GM21825 (cell line): ENCODE measurements around the gene KLHDC3.
A peak's percentile ranks its signal among the peaks of the same experiment; 100 is the strongest.
"Not testable (repeated sequence)": the region's sequence is repeated elsewhere in the genome, so short reads cannot be mapped to it uniquely, and the experiment has no call there.

Source experiments
- ATAC-seq: cut with Tn5 transposase; IDR thresholded peaks from one replicate; pipeline ENCODE4 v1.9.1; 2021; ENCODE audit warnings: mild to moderate bottlenecking, moderate library complexity; ENCODE audit not compliant: unreplicated experiment

KLHDC3 gene

DNA sequence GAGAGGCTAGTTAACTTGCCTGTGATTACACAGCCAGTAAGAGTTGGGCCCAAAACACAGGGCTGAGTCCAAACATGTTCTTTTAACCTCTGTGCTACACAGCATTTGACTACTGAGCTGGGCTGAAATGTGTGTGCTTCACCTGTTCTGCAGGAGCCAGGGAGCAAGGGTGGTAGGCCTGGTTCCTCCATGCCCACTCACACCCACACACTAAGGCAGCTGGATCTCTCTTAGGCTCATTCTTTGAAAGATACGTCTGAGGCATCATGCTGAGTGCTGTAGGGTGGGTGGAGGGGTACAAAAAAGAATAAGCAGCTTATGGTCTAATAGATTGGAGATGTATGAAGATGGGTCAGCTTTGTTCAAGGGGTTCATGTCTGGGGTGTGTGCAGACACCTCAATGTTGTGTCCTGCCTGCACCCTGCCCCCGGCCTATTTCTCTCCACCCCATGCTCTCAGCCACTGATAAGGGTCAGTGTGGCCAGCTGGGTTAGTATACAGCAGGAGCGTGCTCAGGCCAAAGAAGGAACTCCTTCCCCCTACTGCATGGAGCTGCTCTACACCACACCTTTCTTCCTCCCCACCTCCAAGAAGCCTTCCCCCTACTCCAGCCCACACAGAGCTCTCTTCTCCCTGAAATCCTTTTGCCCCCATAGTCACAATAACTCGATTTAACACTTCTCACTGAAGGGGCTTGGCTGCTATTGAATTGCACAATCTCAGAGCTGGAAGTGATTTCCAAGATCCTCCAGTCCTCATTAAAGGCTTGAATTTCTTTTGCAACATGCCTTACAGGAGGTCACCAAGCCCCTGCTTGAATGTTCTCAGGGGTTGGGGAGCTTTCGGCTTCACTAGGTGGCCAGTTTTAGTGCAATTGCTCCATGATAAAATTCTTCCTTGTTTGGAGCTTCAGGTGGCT lies 26.3 kb upstream of the KLHDC3 start:
- ATAC-seq: no peak

DNA sequence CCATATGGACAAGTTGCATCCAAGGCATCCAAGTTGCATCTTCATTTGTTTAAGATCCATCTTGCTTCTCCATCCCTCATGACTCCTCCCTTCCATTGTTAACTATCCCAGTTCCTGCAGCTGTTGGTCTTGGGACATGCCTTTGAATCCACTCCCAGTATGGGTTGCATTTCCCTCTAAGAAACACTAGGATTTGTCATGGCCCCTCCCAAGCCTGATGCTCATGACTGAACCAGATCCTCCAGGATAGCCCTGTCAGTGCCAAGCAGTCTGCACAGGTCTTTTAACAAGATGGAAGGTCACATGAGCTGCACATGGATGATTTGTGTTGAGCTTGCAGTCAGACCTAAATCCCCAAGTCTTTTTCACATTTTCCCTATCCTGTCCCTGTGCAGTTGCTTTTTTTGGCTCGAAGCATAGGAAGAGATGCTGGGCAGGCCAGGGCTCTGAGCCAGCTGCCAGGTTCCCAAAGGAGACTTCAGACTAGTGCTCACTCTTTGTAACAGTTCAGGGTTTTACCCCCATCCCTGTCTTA lies 25.5 kb upstream of the KLHDC3 start:
- no peak for ATAC-seq

DNA sequence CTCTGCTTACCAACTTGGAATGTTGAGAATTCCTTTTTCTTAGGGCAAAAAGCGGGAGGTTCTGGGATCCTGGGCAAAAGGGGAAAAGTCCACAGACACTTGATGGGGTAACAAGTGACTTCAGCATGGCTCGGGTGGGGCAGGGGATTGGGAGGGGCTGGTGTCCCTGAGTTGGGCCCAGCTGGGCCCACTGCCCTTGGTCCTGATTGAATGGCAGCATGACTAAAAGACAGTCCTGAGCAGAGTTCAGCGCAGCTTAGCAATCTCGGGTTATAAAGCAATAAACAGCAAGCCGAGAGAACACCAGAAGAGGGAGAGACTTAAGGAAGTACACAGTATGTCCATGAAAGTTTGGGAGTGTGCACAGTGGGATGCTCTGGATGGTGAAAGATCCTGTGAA lies 24.1 kb upstream of the KLHDC3 start:
- no peak for ATAC-seq

DNA sequence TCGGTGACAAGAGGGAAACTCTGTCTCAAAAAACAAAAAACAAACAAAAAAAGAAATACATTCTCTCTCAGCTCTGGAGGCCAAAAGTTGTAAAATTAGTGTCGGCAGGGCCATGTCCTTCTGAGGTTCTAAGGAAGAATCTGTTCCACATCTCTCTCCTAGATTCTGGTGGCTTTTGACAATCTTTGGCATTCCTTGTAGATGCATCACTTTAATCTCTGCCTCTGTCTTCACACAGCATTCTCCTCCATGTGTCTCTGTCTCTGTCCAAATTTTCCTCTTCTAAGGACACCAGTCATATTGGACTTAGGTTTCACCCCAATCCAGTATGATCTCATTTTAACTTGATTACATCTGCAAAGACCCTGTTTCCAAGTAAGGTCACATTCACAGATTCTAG lies 20.6 kb upstream of the KLHDC3 start:
- no peak for ATAC-seq

DNA sequence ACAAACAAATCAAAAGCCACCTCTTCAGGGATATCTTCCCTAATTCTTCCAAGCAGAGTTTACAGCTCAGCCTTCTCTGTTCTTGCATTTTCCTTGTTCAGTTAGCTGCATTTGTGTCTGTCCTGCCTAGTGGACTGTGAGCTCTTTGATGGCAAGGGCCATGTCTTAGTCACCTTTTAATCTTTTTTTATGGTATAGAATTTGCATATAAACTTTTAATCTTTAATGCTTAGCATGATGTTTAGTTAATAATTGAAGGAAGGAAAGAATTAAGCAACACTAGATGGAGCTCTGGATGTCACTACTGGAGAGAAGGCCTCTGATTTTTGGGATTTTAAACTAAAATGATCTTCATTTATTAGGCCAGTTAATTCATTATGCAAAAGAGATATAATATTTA lies 17.5 kb upstream of the KLHDC3 start:
- ATAC-seq: no peak

DNA sequence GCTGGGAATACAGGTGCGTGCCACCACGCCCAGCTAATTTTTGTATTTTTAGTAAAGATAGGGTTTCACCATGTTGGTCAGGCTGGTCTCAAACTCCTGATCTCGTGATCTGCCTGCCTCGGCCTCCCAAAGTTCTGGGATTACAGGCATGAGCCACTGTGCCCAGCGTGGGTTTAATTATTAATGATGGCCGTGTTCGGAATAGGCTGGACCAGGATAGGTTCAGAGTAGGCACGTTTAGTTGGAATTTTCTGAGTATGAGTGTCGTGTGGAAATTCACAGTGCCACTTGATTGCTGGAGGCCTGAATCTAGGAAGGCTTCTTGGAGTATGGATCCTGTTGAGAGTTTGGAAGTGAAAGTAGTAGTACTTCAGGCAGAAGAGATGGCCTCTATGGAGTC lies 15.8 kb upstream of the KLHDC3 start:
- ATAC-seq: not testable (repeated sequence)

DNA sequence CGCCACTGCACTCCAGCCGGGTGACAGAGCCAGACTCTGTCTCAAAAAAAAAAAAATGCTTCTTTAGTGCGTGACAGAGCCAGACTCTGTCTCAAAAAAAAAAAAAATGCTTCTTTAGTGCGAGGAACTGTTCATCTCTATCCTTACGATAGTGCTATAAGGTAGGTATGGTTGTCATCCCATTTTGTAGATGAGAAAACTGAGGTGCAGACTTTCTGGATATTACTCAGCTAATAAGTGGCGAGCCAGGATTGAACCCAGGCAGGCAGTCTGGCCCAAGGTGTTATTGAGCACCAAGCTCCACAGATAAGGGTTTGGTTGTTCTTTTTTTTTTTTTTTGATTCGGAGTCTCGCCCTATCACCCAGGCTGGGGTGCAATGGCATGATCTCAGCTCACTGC lies 12.2 kb upstream of the KLHDC3 start:
- no peak for ATAC-seq

DNA sequence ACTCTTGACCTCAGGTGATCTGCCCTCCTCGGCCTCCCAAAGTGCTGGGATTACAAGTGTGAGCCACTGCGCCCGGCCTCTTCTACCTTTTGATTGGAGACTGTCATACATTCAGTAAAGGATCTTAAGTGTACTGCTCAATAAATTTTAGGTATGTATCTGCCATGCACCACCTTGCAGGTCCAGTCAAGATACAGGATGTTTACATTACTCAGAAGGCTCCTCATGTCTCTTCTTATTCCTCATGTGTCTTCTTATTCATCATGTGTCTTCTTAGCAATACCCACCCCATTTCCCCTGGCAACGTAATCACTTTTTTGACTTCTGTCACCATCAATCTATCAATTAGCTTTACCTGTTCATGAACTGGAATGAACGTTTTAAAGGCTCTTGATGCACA lies 8.2 kb upstream of the KLHDC3 start:
- ATAC-seq: no peak

DNA sequence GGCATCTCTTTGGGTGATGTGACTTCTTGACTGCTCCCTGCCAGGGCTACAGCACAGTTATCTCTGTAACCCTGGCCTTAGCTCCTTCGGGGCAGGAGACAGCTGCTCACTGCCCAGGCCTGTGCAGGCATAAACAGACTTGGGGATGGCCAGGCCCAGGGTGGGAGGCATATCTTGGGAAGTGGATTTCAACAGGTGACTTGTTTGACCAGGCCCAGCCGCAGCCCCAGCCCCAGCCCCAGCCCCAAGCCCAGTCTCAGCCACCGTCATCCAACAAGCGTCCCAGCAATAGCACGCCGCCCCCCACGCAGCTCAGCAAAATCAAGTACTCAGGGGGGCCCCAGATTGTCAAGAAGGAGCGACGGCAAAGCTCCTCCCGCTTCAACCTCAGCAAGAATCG lies 7.8 kb upstream of the KLHDC3 start:
- ATAC-seq: no peak

DNA sequence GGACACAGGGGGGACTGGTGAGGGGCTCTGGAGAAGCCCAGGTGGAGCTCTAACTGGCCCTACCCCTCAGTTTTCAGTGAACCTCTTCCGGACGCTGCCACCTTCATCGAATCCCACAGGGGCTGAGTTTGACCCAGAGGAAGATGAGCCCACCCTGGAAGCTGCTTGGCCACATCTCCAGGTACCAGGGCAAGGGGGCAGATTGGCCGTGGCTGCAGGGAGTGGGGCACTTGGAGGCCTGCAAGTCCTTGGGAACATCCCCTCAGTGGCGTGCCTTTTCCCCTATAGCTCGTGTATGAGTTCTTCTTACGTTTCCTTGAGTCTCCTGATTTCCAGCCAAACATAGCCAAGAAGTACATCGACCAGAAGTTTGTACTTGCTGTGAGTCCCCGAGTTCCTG lies 6.9 kb upstream of the KLHDC3 start:
- ATAC-seq: no peak

DNA sequence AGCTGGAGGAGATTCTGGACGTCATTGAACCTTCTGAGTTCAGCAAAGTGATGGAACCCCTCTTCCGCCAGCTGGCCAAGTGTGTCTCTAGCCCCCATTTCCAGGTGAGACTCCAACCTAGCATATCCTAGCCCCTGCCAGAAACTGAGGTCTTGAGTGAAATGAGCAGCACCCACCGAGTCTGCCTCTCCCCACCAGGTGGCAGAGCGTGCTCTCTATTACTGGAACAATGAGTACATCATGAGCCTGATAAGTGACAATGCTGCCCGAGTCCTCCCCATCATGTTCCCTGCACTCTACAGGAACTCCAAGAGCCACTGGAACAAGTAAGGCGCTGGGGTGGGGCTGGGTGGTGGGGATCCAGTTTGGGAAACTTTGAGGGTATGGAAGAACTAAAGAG lies 4.9 kb upstream of the KLHDC3 start:
- no peak for ATAC-seq

DNA sequence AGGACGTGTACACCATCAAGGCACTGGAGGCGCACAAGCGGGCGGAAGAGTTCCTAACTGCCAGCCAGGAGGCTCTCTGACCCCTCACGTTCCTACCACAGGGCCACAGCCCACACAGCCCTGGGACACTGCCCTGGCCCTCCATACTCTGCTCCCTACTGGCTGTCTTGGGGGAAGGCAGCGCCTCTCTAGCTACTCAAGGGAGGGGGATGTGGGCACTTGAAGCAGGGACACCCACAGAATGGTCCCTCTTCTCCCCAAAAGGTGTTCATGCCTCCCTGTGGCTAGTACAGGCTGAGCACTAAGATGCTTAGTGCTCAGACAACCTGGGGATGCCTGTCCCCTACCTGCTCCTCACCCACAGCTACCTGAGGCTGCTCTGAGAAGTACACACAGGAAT lies 2.8 kb upstream of the KLHDC3 start:
- ATAC-seq: no peak

DNA sequence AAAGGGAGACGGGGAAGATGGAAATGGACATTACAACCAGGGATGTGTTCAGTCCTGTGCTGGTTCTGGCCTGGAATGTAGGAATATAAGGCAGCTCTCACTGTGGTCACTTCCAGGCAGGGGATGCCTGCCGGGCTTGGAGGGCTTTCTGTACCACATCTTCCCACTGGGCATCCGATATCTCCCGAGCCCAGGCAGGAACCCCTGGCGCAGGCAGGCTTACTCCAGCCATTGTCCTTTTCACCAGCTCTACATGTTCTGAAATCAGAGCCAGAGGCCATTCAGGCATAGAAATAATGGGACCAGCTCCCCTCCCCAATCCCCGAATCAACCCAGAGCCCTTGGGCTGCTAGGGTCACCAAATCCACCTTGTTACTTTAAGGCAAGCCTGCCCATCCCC lies 1.7 kb upstream of the KLHDC3 start:
- no peak for ATAC-seq

DNA sequence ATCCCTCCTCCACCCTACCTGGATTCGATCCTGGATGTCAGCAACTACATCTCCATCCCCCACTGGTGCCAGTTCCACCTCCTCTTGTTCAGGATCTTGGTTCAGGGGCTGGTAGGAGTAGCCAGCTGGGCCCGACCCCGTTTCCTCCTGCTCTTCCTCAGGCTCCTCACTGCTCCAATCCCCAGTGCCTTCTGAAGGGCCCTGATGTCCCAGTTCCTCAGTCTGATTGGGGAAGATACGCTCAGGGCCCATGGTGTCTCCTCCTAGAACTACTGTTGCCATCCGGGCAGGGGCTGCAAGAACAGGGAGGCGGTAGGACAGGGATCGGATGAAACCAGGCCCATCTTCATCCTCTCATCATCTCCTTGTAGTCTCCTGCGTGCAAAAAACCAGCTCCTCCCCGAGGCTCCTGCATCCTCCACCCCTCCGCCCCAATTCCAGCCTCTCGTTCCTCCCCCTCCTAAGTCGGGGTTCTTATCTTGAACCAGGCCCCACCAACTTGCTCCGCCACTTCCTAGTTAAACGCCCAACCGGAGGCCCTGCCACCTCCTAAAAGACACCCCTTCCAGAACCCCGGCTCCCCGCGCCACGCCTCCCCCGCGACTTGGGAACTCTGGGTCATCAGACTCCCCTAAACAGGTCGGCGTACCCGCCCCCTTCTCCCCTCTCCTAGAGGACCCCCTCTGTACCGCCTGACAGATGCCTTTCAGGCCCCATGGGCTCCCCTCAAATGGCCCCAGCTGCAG lies 779 bp upstream of the KLHDC3 start:
- peak; percentile 1 for ATAC-seq

DNA sequence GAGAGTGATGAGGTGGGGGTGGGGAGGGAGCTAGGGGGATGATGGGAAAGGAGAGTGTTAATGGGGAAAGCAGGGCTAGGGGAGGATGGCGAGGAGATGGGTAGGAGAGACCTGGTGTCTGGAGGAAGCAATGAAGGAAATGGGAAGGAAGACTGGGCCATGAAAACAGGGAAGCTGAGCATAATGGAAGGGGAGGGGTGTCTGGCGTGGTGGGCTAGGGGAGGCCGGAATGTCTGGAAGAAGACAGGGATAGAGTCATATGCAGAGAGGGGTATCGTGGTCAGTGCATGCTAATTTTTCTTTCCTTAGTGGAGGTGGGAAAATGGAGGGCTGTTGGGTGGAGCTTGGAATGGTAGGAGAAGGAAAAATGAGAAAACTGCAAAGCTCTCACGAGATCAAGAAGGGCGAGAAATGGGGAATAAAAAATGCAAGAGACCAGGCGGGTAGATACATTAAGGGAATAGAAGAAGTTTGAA lies 423 bp downstream of the KLHDC3 start:
- no peak for ATAC-seq

DNA sequence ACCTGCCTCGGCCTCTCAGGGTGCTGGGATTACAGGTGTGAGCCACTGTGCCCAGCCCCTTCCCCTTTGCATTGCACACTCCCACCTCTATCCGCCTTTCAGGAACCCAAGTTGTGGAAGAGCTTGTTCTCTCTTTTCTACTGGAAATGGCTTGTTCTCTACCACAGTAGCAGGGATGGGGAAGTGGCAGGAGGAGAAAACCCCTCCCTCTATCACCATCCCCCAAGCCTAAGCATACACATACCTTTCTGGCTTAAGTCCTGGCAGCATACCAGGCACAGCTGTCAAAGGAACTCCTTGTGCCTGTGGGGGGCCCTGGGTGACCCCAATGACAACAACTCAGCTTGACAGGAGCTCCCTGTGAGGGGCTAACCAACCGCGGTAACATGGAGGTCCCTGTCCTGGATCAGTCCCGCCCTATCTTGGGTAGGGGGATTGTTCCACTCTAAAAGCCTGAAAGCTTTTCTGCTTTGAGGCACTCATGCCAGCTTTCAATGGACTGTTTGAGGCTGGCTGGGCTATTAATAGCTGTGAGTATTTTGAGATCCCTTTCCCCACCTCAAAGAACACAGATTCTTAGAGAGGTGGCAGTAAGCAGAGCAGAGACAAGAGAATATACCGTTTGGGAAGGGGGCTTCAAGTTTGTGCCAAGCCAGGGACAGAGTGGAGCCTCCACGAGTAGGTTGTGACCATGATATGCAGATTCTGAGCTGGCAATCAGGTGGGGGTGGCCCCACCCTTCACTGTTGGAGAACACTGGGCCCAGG lies 2.3 kb downstream of the KLHDC3 start:
- ATAC-seq: no peak

DNA sequence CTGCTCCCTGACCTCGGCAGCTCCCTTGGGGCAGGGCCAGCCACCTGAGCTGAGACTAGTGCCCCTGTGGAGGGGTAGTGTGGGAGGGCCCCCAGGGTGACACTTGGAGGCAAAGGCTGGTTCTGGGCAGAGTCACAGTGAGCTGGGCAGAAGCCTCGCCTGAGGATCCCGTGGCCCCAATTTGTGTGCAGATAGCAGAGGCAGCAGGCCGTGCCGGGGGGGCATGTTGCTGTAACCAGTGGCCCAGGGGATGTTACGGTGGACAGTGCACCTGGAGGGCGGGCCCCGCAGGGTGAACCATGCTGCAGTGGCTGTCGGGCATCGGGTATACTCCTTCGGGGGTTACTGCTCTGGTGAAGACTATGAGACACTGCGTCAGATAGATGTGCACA lies 2.9 kb downstream of the KLHDC3 start:
- no peak for ATAC-seq

DNA sequence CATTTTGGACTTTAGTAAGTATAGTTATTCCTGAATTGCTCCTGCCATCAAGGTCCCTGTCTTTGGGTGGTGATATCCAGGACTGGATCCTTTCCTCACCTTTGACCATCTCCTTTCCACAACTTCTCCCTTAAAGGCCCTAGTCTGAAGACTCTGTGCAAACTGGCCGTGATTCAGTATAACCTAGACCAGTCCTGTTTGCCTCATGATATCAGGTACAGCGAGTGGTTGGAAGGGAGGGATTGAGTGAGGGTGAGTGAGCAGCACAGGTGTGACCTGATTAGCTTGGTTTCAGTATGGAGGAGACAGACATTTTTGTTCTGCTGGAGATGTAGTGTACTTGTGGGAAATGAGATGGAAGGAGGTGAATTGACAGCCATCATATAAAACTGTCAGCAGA lies 5.1 kb downstream of the KLHDC3 start:
- no peak for ATAC-seq

DNA sequence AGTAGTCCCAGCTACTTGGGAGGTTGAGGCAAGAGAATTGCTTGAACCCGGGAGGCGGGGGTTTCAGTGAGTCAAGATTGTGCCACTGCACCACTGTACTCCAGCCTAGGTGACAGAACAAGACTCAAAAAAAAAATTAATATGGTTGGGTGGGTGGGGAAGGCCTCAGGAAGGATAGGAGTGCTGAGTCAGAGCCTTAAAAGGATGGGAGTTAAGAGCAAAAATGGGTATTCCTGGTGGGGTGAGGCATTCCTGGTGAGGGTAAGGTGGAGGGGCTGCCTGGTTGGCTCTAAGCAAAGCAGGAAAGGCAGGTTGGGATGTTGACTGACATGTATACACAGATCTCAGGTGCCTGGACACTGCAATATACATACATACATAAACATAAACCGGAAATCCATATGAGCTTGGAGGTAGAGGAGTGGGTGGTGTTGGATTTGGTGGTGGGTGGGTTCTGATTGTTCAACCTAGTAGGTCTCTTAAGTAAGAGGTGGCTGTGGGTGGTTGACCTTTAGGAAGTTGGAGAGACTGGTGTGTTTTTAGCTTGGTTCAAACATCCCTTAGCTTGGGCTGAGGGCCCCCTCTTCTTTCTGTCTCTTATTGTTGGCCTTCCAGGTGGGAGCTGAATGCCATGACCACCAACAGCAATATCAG lies 6.1 kb downstream of the KLHDC3 start:
- no peak for ATAC-seq

DNA sequence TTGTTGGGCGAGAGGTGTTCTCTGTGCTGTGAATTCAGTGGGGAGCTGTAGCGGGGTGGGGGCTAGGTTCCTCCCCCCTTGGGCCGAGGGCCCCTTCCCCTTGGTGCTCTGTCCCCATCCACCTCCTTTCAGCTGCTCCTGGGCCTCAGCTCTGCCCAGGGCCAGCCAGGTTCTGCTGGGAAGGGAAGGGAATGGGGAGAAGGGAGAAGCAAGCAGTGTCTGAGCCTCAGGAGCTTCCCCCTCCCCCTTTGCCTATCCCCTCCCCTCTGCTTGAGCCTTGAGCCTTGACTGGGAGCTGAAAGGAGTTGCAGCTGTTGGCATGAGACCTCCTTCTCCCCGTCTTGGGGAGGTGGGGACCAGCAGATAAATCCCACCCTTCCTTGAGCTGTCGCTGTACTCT lies 6.8 kb downstream of the KLHDC3 start:
- ATAC-seq: no peak
